Effector memory CD8-positive, alpha-beta T cell (primary cell): ENCODE results near the gene GP5.

Experiments used
- ATAC-seq: fragments of 150-1000 bp; cut with Tn5 transposase; replicated peaks from 2 replicates; pipeline ENCODE4 v1.10.0; 2021; ENCODE audit warnings: mild to moderate bottlenecking, moderate library complexity
- DNase-seq, 3 experiments: peaks; one replicate each; pipeline ENCODE4 v3.0.0; 2021
- H3K27ac Mint-ChIP-seq, 2 donors: one replicate each; pipeline ENCODE4 v1.8.0; 2022; ENCODE audit warnings: mild to moderate bottlenecking in 2 of 2, mixed read lengths in 2 of 2, moderate library complexity in 2 of 2
- H3K27me3 Mint-ChIP-seq, 2 donors: one replicate each; pipeline ENCODE4 v1.8.0; 2022; ENCODE audit warnings: mixed read lengths in 2 of 2
- H3K36me3 Mint-ChIP-seq: one replicate; pipeline ENCODE4 v1.8.0; 2022; ENCODE audit warnings: mild to moderate bottlenecking, moderate library complexity, mixed read lengths; ENCODE audit not compliant: insufficient read depth
- H3K4me1 Mint-ChIP-seq, 2 donors: one replicate each; pipeline ENCODE4 v1.8.0; 2022; ENCODE audit warnings: low read depth in 2 of 2, mixed read lengths in 2 of 2
- H3K4me3 Mint-ChIP-seq, 2 donors: one replicate each; pipeline ENCODE4 v1.8.0; 2022; ENCODE audit warnings: mild to moderate bottlenecking in 2 of 2, mixed read lengths in 2 of 2, moderate library complexity in 2 of 2
- H3K9me3 Mint-ChIP-seq, 2 donors: one replicate each; pipeline ENCODE4 v1.8.0; 2022; ENCODE audit warnings: mixed read lengths in 2 of 2

GP5 gene

DNA sequence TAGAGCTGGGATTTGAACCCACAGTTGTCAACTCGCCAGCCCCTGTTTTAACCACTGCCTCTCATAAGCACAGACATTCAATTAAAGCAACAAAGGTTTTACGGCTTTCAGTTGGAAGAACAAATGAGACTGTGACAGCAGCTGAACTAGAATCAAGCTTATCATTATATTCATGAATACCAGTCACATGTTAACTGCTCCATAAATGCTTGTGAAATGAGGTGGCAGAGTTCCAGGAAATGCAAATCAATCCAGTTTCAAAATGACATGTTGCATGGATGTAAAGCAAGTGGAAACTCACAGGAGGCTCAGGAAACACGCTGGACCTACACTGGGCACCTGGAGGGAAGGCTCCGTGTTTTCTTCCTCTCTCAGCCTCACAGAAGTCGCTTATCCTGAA lies 3.9 kb downstream of the GP5 start:
- Mint-ChIP-seq H3K9me3 (no peaks in the 10 kb centered on the region), H3K27me3 (peaks cover 17 to 33% of the 10 kb centered on the region in 2 donors), H3K27ac (peak overlapping the region in 1 of 2 donors; percentile 57), H3K4me3 (peak overlapping the region; percentile 77 to 89), H3K4me1 (peaks cover 20 to 24% of the 10 kb centered on the region in 2 donors), H3K36me3 (peaks cover 7% of the 10 kb centered on the region)
- ATAC-seq (no peak), DNase-seq (no peak)

- H3K9me3 Mint-ChIP-seq = no peaks in the 10 kb centered on the region
- peaks cover 13 to 31% of the 10 kb centered on the region in 2 donors for H3K27me3 Mint-ChIP-seq
- no peak overlapping the region for H3K4me3 Mint-ChIP-seq
- H3K27ac Mint-ChIP-seq = no peak overlapping the region
- DNase-seq (no peak), ATAC-seq (no peak)
- H3K4me1 Mint-ChIP-seq = peaks cover 5 to 15% of the 10 kb centered on the region in 2 donors
- peaks cover 7% of the 10 kb centered on the region for H3K36me3 Mint-ChIP-seq
These were observed 6.5 kb downstream of the GP5 start for GRCh38 chr3:194392576-194392975.

DNA sequence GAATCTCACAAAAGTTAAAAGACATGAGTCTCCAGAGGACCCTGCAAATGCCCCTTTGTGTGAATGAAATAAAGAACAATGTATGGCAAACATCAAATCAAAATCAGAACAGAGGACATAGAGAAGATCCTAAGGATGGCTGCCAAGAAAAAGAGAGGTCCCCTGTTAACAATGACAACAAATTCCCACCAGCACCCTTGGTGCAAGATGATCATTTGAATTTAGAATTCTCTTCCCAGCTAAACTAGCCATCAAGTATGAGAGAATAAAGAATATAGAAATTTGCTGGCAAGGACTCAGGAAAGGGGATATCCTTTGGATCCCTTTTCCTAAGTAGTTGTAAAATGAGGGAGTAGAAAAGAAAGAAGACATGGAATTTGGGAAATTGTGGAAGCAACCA lies 8.2 kb downstream of the GP5 start:
- Mint-ChIP-seq H3K9me3 (no peaks in the 10 kb centered on the region), H3K27me3 (peaks cover 6 to 26% of the 10 kb centered on the region in 2 donors), H3K27ac (no peak overlapping the region), H3K4me3 (no peak overlapping the region), H3K36me3 (no peaks in the 10 kb centered on the region), H3K4me1 (peaks cover 0 to 6% of the 10 kb centered on the region in 2 donors)
- ATAC-seq (no peak), DNase-seq (no peak)

GRCh38 chr3:194389269-194389668 lies 9.8 kb downstream of the GP5 start:
- H3K36me3 Mint-ChIP-seq = peaks cover under 1% of the 10 kb centered on the region
- H3K27me3 Mint-ChIP-seq = peaks cover 12 to 21% of the 10 kb centered on the region in 2 donors
- no peak overlapping the region for H3K27ac Mint-ChIP-seq
- H3K4me1 Mint-ChIP-seq = peaks cover 0 to 5% of the 10 kb centered on the region in 2 donors
- no peaks in the 10 kb centered on the region for H3K9me3 Mint-ChIP-seq
- ATAC-seq = no peak
- H3K4me3 Mint-ChIP-seq = no peak overlapping the region
- no peak for DNase-seq

- Mint-ChIP-seq H3K4me3 (no peak overlapping the region), H3K4me1 (peaks cover 0 to 5% of the 10 kb centered on the region in 2 donors), H3K36me3 (peaks cover 3% of the 10 kb centered on the region), H3K27me3 (peaks cover 25 to 33% of the 10 kb centered on the region in 2 donors), H3K27ac (no peak overlapping the region), H3K9me3 (no peaks in the 10 kb centered on the region)
- ATAC-seq = no peak
- DNase-seq = no peak
These were observed 11.1 kb downstream of the GP5 start for GRCh38 chr3:194387926-194388418.

DNA sequence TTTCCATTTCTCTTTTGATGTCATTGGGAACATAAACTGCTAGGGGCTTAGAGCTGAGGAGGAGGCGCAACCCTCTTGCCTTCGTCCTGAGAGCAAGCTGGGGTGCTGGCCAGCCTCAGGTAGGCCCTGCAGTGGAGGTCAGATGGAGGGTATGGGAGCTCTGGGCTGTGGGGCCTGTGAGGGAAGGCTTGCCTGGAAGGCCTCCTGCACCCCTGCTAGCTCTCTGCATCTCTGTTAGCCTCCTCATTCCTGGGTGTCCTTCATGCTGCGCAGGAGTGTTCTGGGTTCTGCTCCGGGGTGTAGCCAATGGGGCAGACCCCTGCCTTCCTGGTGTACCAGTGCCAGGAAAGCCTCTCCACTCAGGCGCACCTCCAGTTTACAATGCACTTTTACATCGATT lies 11.8 kb downstream of the GP5 start:
- Mint-ChIP-seq H3K27ac (no peak overlapping the region), H3K4me3 (no peak overlapping the region), H3K36me3 (peaks cover 3% of the 10 kb centered on the region), H3K4me1 (peaks cover 0 to 5% of the 10 kb centered on the region in 2 donors), H3K9me3 (no peaks in the 10 kb centered on the region), H3K27me3 (peaks cover 32 to 40% of the 10 kb centered on the region in 2 donors)
- ATAC-seq = no peak
- DNase-seq = no peak

GRCh38 chr3:194386648-194387047 lies 12.4 kb downstream of the GP5 start:
- Mint-ChIP-seq H3K9me3 (no peaks in the 10 kb centered on the region), H3K27me3 (peaks cover 37 to 40% of the 10 kb centered on the region in 2 donors)
- ATAC-seq = no peak

GRCh38 chr3:194386066-194386465 lies 13.0 kb downstream of the GP5 start:
- H3K4me3 Mint-ChIP-seq = no peak overlapping the region
- ATAC-seq (no peak), DNase-seq (no peak)
- peaks cover 3% of the 10 kb centered on the region for H3K36me3 Mint-ChIP-seq
- no peaks in the 10 kb centered on the region for H3K9me3 Mint-ChIP-seq
- H3K27ac Mint-ChIP-seq = no peak overlapping the region
- H3K4me1 Mint-ChIP-seq = peaks cover 0 to 8% of the 10 kb centered on the region in 2 donors
- peaks cover 40 to 43% of the 10 kb centered on the region in 2 donors for H3K27me3 Mint-ChIP-seq

More at GRCh38 chr3:194386648-194387047, 12.4 kb downstream of the GP5 start:
- Mint-ChIP-seq H3K4me1 (peaks cover 0 to 5% of the 10 kb centered on the region in 2 donors), H3K36me3 (peaks cover 3% of the 10 kb centered on the region), H3K27ac (no peak overlapping the region), H3K4me3 (no peak overlapping the region)
- no peak for DNase-seq

GRCh38 chr3:194384569-194385001 lies 14.5 kb downstream of the GP5 start:
- no peak overlapping the region for H3K4me3 Mint-ChIP-seq
- H3K27me3 Mint-ChIP-seq = peaks cover 37 to 53% of the 10 kb centered on the region in 2 donors
- no peak for DNase-seq
- no peak for ATAC-seq
- peaks cover 3% of the 10 kb centered on the region for H3K36me3 Mint-ChIP-seq
- H3K4me1 Mint-ChIP-seq = peaks cover 0 to 8% of the 10 kb centered on the region in 2 donors
- H3K27ac Mint-ChIP-seq = no peak overlapping the region
- H3K9me3 Mint-ChIP-seq = no peaks in the 10 kb centered on the region

- H3K9me3 Mint-ChIP-seq = no peaks in the 10 kb centered on the region
- peaks cover 33 to 58% of the 10 kb centered on the region in 2 donors for H3K27me3 Mint-ChIP-seq
- no peak for DNase-seq
- ATAC-seq = no peak
- no peak overlapping the region for H3K27ac Mint-ChIP-seq
- peaks cover 0 to 5% of the 10 kb centered on the region in 2 donors for H3K4me1 Mint-ChIP-seq
- no peak overlapping the region for H3K4me3 Mint-ChIP-seq
- H3K36me3 Mint-ChIP-seq = peaks cover 3% of the 10 kb centered on the region
These were observed 14.9 kb downstream of the GP5 start for GRCh38 chr3:194384156-194384555.

DNA sequence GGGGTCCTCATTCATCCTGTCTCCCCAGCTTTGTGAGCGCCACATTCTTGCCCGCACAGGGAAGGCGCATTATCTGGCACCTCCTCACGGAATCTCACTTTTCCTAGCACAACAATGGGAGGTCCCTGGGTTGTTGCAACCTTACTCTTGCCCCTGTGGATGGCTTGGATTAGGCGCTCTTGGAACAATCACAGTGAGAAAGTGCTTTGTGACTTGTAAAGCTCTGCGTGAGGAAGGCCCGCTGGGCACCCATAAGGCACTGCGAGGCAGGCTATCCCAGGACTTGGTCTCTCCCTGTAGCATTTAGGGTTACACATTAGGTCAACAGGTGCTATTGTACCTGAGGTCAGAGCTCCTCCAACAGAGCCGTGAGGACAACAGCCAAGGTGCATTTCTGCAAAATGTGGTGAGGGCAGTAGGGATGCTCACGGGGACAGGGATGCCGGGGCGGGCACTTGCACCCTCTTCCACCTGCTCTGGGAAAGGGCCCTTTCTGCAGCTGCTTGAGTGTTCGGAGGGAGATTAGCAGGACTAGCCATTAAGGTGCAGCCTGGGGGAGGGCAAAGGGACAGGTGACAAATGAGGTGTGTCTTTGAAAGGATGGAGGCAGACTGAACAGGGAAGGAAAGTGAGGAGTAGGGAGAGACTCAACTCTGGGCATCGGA lies 15.7 kb downstream of the GP5 start:
- peaks cover 0 to 5% of the 10 kb centered on the region in 2 donors for H3K4me1 Mint-ChIP-seq
- ATAC-seq = no peak
- no peak overlapping the region for H3K27ac Mint-ChIP-seq

GRCh38 chr3:194382892-194383223 lies 16.2 kb downstream of the GP5 start:
- ATAC-seq (no peak), DNase-seq (no peak)
- Mint-ChIP-seq H3K27ac (no peak overlapping the region), H3K4me1 (peaks cover 0 to 5% of the 10 kb centered on the region in 2 donors), H3K9me3 (no peaks in the 10 kb centered on the region), H3K4me3 (no peak overlapping the region), H3K27me3 (peaks cover 41 to 71% of the 10 kb centered on the region in 2 donors), H3K36me3 (peaks cover 3% of the 10 kb centered on the region)

More for the DNA sequence above, 15.7 kb downstream of the GP5 start:
- Mint-ChIP-seq H3K9me3 (no peaks in the 10 kb centered on the region), H3K4me3 (no peak overlapping the region), H3K27me3 (peaks cover 39 to 65% of the 10 kb centered on the region in 2 donors), H3K36me3 (peaks cover 3% of the 10 kb centered on the region)
- no peak for DNase-seq

GRCh38 chr3:194382196-194382891 lies 16.7 kb downstream of the GP5 start:
- H3K27me3 Mint-ChIP-seq = peaks cover 36 to 73% of the 10 kb centered on the region in 2 donors
- H3K27ac Mint-ChIP-seq = no peak overlapping the region
- H3K4me3 Mint-ChIP-seq = no peak overlapping the region
- H3K36me3 Mint-ChIP-seq = peaks cover 3% of the 10 kb centered on the region
- peaks cover 0 to 5% of the 10 kb centered on the region in 2 donors for H3K4me1 Mint-ChIP-seq
- DNase-seq = no peak
- H3K9me3 Mint-ChIP-seq = no peaks in the 10 kb centered on the region
- ATAC-seq = no peak

- Mint-ChIP-seq H3K27ac (no peak overlapping the region), H3K4me1 (peaks cover 0 to 5% of the 10 kb centered on the region in 2 donors), H3K4me3 (no peak overlapping the region), H3K36me3 (peaks cover 3% of the 10 kb centered on the region), H3K27me3 (peaks cover 31 to 81% of the 10 kb centered on the region in 2 donors), H3K9me3 (no peaks in the 10 kb centered on the region)
- DNase-seq (no peak), ATAC-seq (no peak)
These were observed 17.6 kb downstream of the GP5 start for GRCh38 chr3:194381460-194381875.
